NCI-H146 treated with DMSO at 0.1 percent for 48 hours (cell line): Measurements from ENCODE around the gene MGAT1.
"Not testable (repeated sequence)": the region's sequence is repeated elsewhere in the genome, so short reads cannot be mapped to it uniquely, and the experiment has no call there.

Experiments used
- DNase-seq: peaks from one replicate; lab custom pipeline; 2025; ENCODE audit not compliant: unreplicated experiment; lab: John Stamatoyannopoulos, UW

Gene MGAT1

GRCh38 chr5:180786531-180787398 is 15.8 kb downstream of the MGAT1 start:
- DNase-seq: no peak

- no peak for DNase-seq
Observed at GRCh38 chr5:180785794-180786221, 16.8 kb downstream of the MGAT1 start.

- DNase-seq: no peak
Observed at GRCh38 chr5:180785121-180785781, 17.4 kb downstream of the MGAT1 start.

GRCh38 chr5:180784497-180785097 is 18.0 kb downstream of the MGAT1 start:
- no peak for DNase-seq

GRCh38 chr5:180783340-180784052 is 19.1 kb downstream of the MGAT1 start:
- no peak for DNase-seq

- no peak for DNase-seq
Observed at GRCh38 chr5:180782748-180783147, 19.9 kb downstream of the MGAT1 start.

GRCh38 chr5:180781900-180782326 is 20.7 kb downstream of the MGAT1 start:
- not testable (repeated sequence) for DNase-seq

- no peak for DNase-seq
Observed at GRCh38 chr5:180779985-180780610, 22.5 kb downstream of the MGAT1 start.

GRCh38 chr5:180777475-180777874 is 25.1 kb downstream of the MGAT1 start:
- DNase-seq: no peak

GRCh38 chr5:180776376-180776775 is 26.2 kb downstream of the MGAT1 start:
- DNase-seq: no peak

- no peak for DNase-seq
Observed at GRCh38 chr5:180775624-180776023, 27.0 kb downstream of the MGAT1 start.

GRCh38 chr5:180771839-180772238 is 30.8 kb downstream of the MGAT1 start:
- no peak for DNase-seq

GRCh38 chr5:180769821-180770220 is 32.8 kb downstream of the MGAT1 start:
- DNase-seq: no peak

GRCh38 chr5:180755601-180756000 is 47.0 kb downstream of the MGAT1 start:
- no peak for DNase-seq

GRCh38 chr5:180744253-180744652 is 58.4 kb downstream of the MGAT1 start:
- DNase-seq: no peak

GRCh38 chr5:180742727-180743126 is 59.9 kb downstream of the MGAT1 start:
- DNase-seq: no peak

- DNase-seq: not testable (repeated sequence)
Observed at GRCh38 chr5:180740953-180741352, 61.7 kb downstream of the MGAT1 start.

GRCh38 chr5:180739958-180740357 is 62.6 kb downstream of the MGAT1 start, which contains the start of gene OR2Y1:
Gene OR2Y1, minus strand, starts transcription at chr5:180740058. Its CDS starts 0 bp downstream, at chr5:180740058.
- no peak for DNase-seq

- no peak for DNase-seq
Observed at GRCh38 chr5:180739271-180739670, 63.3 kb downstream of the MGAT1 start.

- DNase-seq: no peak
Observed at GRCh38 chr5:180736536-180736935, 66.1 kb downstream of the MGAT1 start.
